Spleen (tissue), 11 donors: Measurements from ENCODE around the gene NAA15. TPM values are rescaled to one million over a fixed set of nuclear protein-coding genes. Genes with fewer than 3 reads are reported as not detected.
"Not testable (repeated sequence)": the region's sequence is repeated elsewhere in the genome, so short reads cannot be mapped to it uniquely, and the experiment has no call there.

Experiments
- DNase-seq: peaks from one replicate; pipeline ENCODE4 v3.0.0-alpha.2; 2020
- H3K27ac ChIP-seq, 8 donors: fragments of 200-600 bp; sonication (generic) in 7 of 8; 1 replicate in 4 of 8; 2 replicates in 4 of 8; pipeline versions ENCODE4 v1.5.0 to v1.8.0; 2016 to 2021; ENCODE audit warnings: inconsistent platforms in 4 of 8, mild to moderate bottlenecking in 4 of 8, moderate library complexity in 1 of 8
- H3K27me3 ChIP-seq, 7 donors: fragments of 200-600 bp; sonication (generic) in 6 of 7; replicated peaks in 1 of 7; 1 replicate in 4 of 7; 2 replicates in 3 of 7; pipeline versions ENCODE4 v1.5.0 to v1.8.0; 2016 to 2021; ENCODE audit warnings: inconsistent platforms in 3 of 7, mild to moderate bottlenecking in 1 of 7
- H3K36me3 ChIP-seq, 6 donors: fragments of 200-600 bp; sonication (generic) in 5 of 6; 1 replicate in 4 of 6; 2 replicates in 2 of 6; pipeline versions ENCODE4 v1.5.0 to v1.8.0; 2016 to 2021; ENCODE audit warnings: inconsistent platforms in 2 of 6
- H3K4me1 ChIP-seq, 6 donors: fragments of 200-600 bp; sonication (generic) in 5 of 6; 1 replicate in 3 of 6; 2 replicates in 3 of 6; pipeline versions ENCODE4 v1.5.0 to v1.8.0; 2016 to 2021; ENCODE audit warnings: inconsistent platforms in 3 of 6
- H3K4me3 ChIP-seq, 8 donors: fragments of 200-600 bp; sonication (generic) in 7 of 8; 1 replicate in 4 of 8; 2 replicates in 4 of 8; pipeline versions ENCODE4 v1.5.0 to v1.8.0; 2016 to 2021; ENCODE audit warnings: inconsistent platforms in 4 of 8, mild to moderate bottlenecking in 4 of 8, moderate library complexity in 2 of 8
- H3K9me3 ChIP-seq, 8 donors: fragments of 200-600 bp; sonication (generic) in 7 of 8; 1 replicate in 4 of 8; 2 replicates in 4 of 8; pipeline versions ENCODE4 v1.5.0 to v1.8.0; 2016 to 2021; ENCODE audit warnings: inconsistent platforms in 4 of 8
- CTCF ChIP-seq, 11 experiments: fragments of 200-600 bp in 7 of 11; fragments of 450-650 bp in 4 of 11; sonication (generic) in 4 of 11; IDR thresholded peaks in 8 of 11; conservative IDR thresholded peaks in 3 of 11; 1 replicate in 7 of 11; 2 replicates in 4 of 11; pipeline versions ENCODE4 v1.4.0 to v1.8.0; 2016 to 2021; ENCODE audit warnings: antibody characterized with exemption in 11 of 11, inconsistent platforms in 4 of 11, mild to moderate bottlenecking in 1 of 11
- POLR2A ChIP-seq, 3 donors: fragments of 450-650 bp; IDR thresholded peaks; one replicate each; pipeline ENCODE4 v1.5.1; 2017; ENCODE audit warnings: antibody characterized with exemption in 3 of 3, mild to moderate bottlenecking in 1 of 3
- POLR2AphosphoS5 ChIP-seq, 3 donors: sonication (generic); formaldehyde crosslinking; IDR thresholded peaks; one replicate each; pipeline ENCODE4 v1.5.1; 2017; ENCODE audit warnings: antibody characterized with exemption in 3 of 3
- WGBS, 5 donors: extraction: QIAGEN DNeasy Blood & Tissue Kit in 3 of 5; methylation state at CpG; one replicate each; pipeline versions ENCODE4 v1.1.5 to v1.1.7; 2013 to 2018; 5-methylcytosine and 5-hydroxymethylcytosine counted together
- intact Hi-C: fragments of 100-400 bp; cut with DNase I; formaldehyde crosslinking; loops from one replicate; pipeline ENCODE4 v1.15.0; 2023; ENCODE audit warnings: low total_unique reads
- polyA plus RNA-seq, 3 donors: library from polyadenylated mRNA; stranded (reverse); fragments of 200-250 nt; gene quantifications; one replicate each; pipeline ENCODE4 v1.2.1, GENCODE V29; 2013
- total RNA-seq, 7 donors: library from RNA; depleted of rRNA in 3 of 7; stranded (reverse); fragments of >200 nt in 3 of 7; fragmentation: NEBNext Ultra II Directional in 4 of 7; extraction: Animal tissue kit (Norgen Biotek cat#: 25700) in 4 of 7; gene quantifications; one replicate each; pipeline versions ENCODE4 v1.1.0 to v1.2.1, GENCODE V29; 2016 to 2021
- donor health status: healthy with polysubstance abuse.
- donor health status: DM: no; HTN: no; CAD: no; lungs with moderate emphysema.
- donor health status: DM: no; HTN: no; CAD: no.
- donor health status: Bipolar disorder and iron deficiency.
- donor health status: healthy.
- donor health status: DM: no; HTN: no; CAD: no.
- donor health status: DM: yes; HTN: yes; CAD: no.

The NAA15 gene
- total and polyA plus RNA-seq, 10 donors = 5.4 to 66.7 (median 37.8) TPM

- peak overlapping the region in 5 of 8 donors; percentile 34 to 75 (median 62) for H3K27ac ChIP-seq
- H3K27me3 ChIP-seq = no peaks in the 10 kb centered on the region
- H3K36me3 ChIP-seq = peaks cover 0 to 10% (median 0%) of the 10 kb centered on the region in 6 donors
- H3K4me3 ChIP-seq = no peak overlapping the region
- no peak for TF ChIP-seq CTCF (IDR thresholded peaks at IDR 0.05 in 8 of 11, conservative IDR thresholded peaks at IDR 0.05 in 3 of 11)
- no peak for TF ChIP-seq POLR2AphosphoS5 (IDR thresholded peaks at IDR 0.05)
- no peak for TF ChIP-seq POLR2A (IDR thresholded peaks at IDR 0.05)
- H3K4me1 ChIP-seq = peaks cover 35 to 91% (median 65%) of the 10 kb centered on the region in 6 donors
- no peaks in the 10 kb centered on the region for H3K9me3 ChIP-seq
- DNase-seq = no peak
- intact Hi-C loops = no loop called here
- WGBS, 5 donors = 75 to 95% (median 95%) methylated on average over 3 of the region's 3 CpGs
Observed at GRCh38 chr4:139312552-139313332, 11.4 kb downstream of the NAA15 start.

- H3K27me3 ChIP-seq, DNase-seq, H3K36me3 ChIP-seq, H3K4me3 ChIP-seq, H3K9me3 ChIP-seq, intact Hi-C loops: not testable (repeated sequence)
- Histone ChIP-seq H3K4me1 (peaks cover 35 to 91% (median 66%) of the 10 kb centered on the region in 6 donors), H3K27ac (peak overlapping the region in 5 of 8 donors; percentile 34 to 75 (median 62))
- 83 to 91% (median 87%) methylated on average over 10 of the region's 10 CpGs for WGBS, 5 donors
Observed at GRCh38 chr4:139313414-139313813, 12.1 kb downstream of the NAA15 start.

- no peak for DNase-seq
- H3K9me3 ChIP-seq = no peaks in the 10 kb centered on the region
- TF ChIP-seq POLR2A (IDR thresholded peaks at IDR 0.05) (no peak), CTCF (IDR thresholded peaks at IDR 0.05 in 8 of 11, conservative IDR thresholded peaks at IDR 0.05 in 3 of 11) (no peak), POLR2AphosphoS5 (IDR thresholded peaks at IDR 0.05) (no peak)
- H3K27ac ChIP-seq = peak overlapping the region in 4 of 8 donors; percentile 54 to 75 (median 63)
- intact Hi-C loops = no loop called here
- 93 to 98% (median 94%) methylated on average over 4 of the region's 4 CpGs for WGBS, 5 donors
- H3K4me1 ChIP-seq = peaks cover 35 to 93% (median 68%) of the 10 kb centered on the region in 6 donors
- H3K36me3 ChIP-seq = no peaks in the 10 kb centered on the region
- H3K27me3 ChIP-seq = no peaks in the 10 kb centered on the region
- H3K4me3 ChIP-seq = no peak overlapping the region
Observed at GRCh38 chr4:139314047-139314800, 12.9 kb downstream of the NAA15 start.

GRCh38 chr4:139315221-139315675 is 13.9 kb downstream of the NAA15 start:
- 68 to 83% (median 75%) methylated on average over 13 of the region's 13 CpGs for WGBS, 5 donors
- Histone ChIP-seq H3K4me3 (peak overlapping the region in 2 of 8 donors; percentile 11 to 34), H3K9me3 (no peaks in the 10 kb centered on the region), H3K27me3 (no peaks in the 10 kb centered on the region), H3K36me3 (no peaks in the 10 kb centered on the region), H3K27ac (peak overlapping the region in 7 of 8 donors; percentile 11 to 75 (median 54)), H3K4me1 (peaks cover 35 to 100% (median 71%) of the 10 kb centered on the region in 6 donors)
- intact Hi-C loops = no loop called here
- no peak for DNase-seq
- TF ChIP-seq POLR2A (IDR thresholded peaks at IDR 0.05) (no peak), POLR2AphosphoS5 (IDR thresholded peaks at IDR 0.05) (peak in 2 of 3 donors; percentile 6 to 33)

GRCh38 chr4:139316733-139317132 is 15.4 kb downstream of the NAA15 start:
- Histone ChIP-seq H3K27ac (no peak overlapping the region), H3K4me1 (peaks cover 35 to 92% (median 61%) of the 10 kb centered on the region in 6 donors), H3K9me3 (no peaks in the 10 kb centered on the region), H3K4me3 (no peak overlapping the region), H3K36me3 (no peaks in the 10 kb centered on the region), H3K27me3 (no peaks in the 10 kb centered on the region)
- DNase-seq = no peak
- intact Hi-C loops = no loop called here
- no peak for TF ChIP-seq POLR2AphosphoS5 (IDR thresholded peaks at IDR 0.05)
- TF ChIP-seq POLR2A (IDR thresholded peaks at IDR 0.05) = no peak
- TF ChIP-seq CTCF (IDR thresholded peaks at IDR 0.05 in 8 of 11, conservative IDR thresholded peaks at IDR 0.05 in 3 of 11) = no peak
- WGBS, 5 donors = 81 to 92% (median 85%) methylated on average over 2 of the region's 2 CpGs
